Peyer's patch (tissue), 4 donors: Measurements from ENCODE around the gene FHL3. TPM values are rescaled to one million over a fixed set of nuclear protein-coding genes. Genes with fewer than 3 reads are reported as not detected.

Experiments used
- DNase-seq, 3 donors: peaks; one replicate each; pipeline ENCODE4 v3.0.0-alpha.2; 2017 to 2019
- H3K27ac ChIP-seq, 4 donors: fragments of 200-600 bp; sonication (generic); one replicate each; pipeline ENCODE4 v1.5.1; 2016 to 2019
- H3K27me3 ChIP-seq, 2 donors: fragments of 200-600 bp; sonication (generic); one replicate each; pipeline ENCODE4 v1.5.1; 2019
- H3K36me3 ChIP-seq, 3 donors: fragments of 200-600 bp; sonication (generic); one replicate each; pipeline ENCODE4 v1.5.1; 2016 to 2019
- H3K4me1 ChIP-seq, 4 donors: fragments of 200-600 bp; sonication (generic); one replicate each; pipeline ENCODE4 v1.5.1; 2016 to 2019
- H3K4me3 ChIP-seq, 4 donors: fragments of 200-600 bp; sonication (generic); 1 replicate in 3 of 4; 2 replicates in 1 of 4; pipeline ENCODE4 v1.5.1; 2016 to 2019; ENCODE audit warnings: mild to moderate bottlenecking in 1 of 4
- H3K9me3 ChIP-seq, 4 donors: fragments of 200-600 bp; sonication (generic); one replicate each; pipeline ENCODE4 v1.5.1; 2016 to 2019; ENCODE audit warnings: mild to moderate bottlenecking in 1 of 4
- CTCF ChIP-seq, 6 experiments: fragments of 450-650 bp in 4 of 6; fragments of 200-600 bp in 2 of 6; sonication (generic) in 1 of 6; IDR thresholded peaks; one replicate each; pipeline ENCODE4 v1.5.1; 2017 to 2019; ENCODE audit warnings: antibody characterized with exemption in 6 of 6, mild to moderate bottlenecking in 3 of 6, moderate library complexity in 1 of 6
- POLR2A ChIP-seq, 2 donors: fragments of 450-650 bp; IDR thresholded peaks; one replicate each; pipeline ENCODE4 v1.5.1; 2017; ENCODE audit warnings: antibody characterized with exemption in 2 of 2, mild to moderate bottlenecking in 2 of 2, moderate library complexity in 2 of 2
- total RNA-seq, 4 donors: library from RNA; depleted of rRNA; stranded (reverse); fragments of >200 nt; gene quantifications; one replicate each; pipeline ENCODE4 v1.1.0, GENCODE V29; 2016

The FHL3 gene
- total RNA-seq, 4 donors from 2014 or later, result 3.3 to 13.2 (median 4.9) TPM

DNA sequence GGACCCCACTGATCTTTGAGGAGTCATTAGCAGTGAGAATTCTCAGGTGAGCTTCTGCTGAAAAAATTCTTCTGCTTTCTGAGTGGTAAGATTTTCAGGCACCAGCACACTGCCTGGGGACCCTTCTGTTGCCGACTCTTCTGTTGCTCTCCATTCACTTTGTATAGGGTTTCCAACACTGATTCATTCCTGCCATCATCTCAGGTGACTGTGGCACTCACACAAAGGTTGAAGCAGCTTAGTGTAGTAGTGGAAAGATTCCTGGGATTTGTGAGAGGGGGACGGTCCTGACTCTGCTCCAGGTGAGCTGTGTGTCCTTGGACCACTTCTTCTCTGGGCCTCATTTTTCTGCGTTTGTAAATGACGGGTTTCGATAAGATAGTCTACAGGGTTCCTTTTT lies 16.7 kb upstream of the FHL3 start:
- no peak overlapping the region for H3K4me3 ChIP-seq
- peaks cover 0 to 90% (median 0%) of the 10 kb centered on the region in 3 donors for H3K36me3 ChIP-seq
- no peaks in the 10 kb centered on the region for H3K9me3 ChIP-seq
- TF ChIP-seq CTCF (IDR thresholded peaks at IDR 0.05) (no peak), POLR2A (IDR thresholded peaks at IDR 0.05) (no peak)
- no peak overlapping the region for H3K27ac ChIP-seq
- H3K4me1 ChIP-seq, result no peaks in the 10 kb centered on the region
- no peaks in the 10 kb centered on the region for H3K27me3 ChIP-seq
- no peak for DNase-seq

DNA sequence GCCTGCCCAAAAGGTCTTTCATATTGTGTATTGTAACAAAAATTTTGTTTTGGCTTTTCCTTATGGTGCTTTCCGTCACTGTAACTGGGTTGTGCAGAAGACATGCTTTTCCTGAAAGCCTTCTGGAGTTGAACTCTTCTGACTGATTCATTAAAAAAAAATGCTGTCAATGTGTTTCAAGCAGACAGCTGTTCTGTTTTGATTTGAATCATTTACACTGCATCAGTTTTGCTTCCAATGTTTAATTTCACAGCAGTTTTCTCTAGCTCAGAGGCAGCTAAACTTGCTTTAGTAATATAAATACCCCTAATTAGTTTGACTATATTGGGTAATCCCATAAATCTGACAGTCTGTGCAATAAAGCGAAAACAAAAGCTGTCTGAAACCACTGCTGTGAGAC lies 15.1 kb upstream of the FHL3 start:
- H3K9me3 ChIP-seq, result no peaks in the 10 kb centered on the region
- H3K27ac ChIP-seq, result no peak overlapping the region
- H3K36me3 ChIP-seq, result peaks cover 0 to 88% (median 0%) of the 10 kb centered on the region in 3 donors
- no peak for DNase-seq
- no peak overlapping the region for H3K4me3 ChIP-seq
- H3K4me1 ChIP-seq, result no peaks in the 10 kb centered on the region
- no peak for TF ChIP-seq CTCF (IDR thresholded peaks at IDR 0.05)
- no peak for TF ChIP-seq POLR2A (IDR thresholded peaks at IDR 0.05)
- no peaks in the 10 kb centered on the region for H3K27me3 ChIP-seq

GRCh38 chr1:38018864-38019343 lies 13.6 kb upstream of the FHL3 start:
- Histone ChIP-seq H3K4me1 (peaks cover 0 to 8% (median 4%) of the 10 kb centered on the region in 4 donors), H3K9me3 (no peaks in the 10 kb centered on the region), H3K27ac (no peak overlapping the region), H3K27me3 (no peaks in the 10 kb centered on the region), H3K4me3 (no peak overlapping the region), H3K36me3 (peaks cover 0 to 75% (median 0%) of the 10 kb centered on the region in 3 donors)
- TF ChIP-seq POLR2A (IDR thresholded peaks at IDR 0.05) (no peak), CTCF (IDR thresholded peaks at IDR 0.05) (peak in 5 of 6 experiments; percentile 4 to 45 (median 38))
- DNase-seq, result no peak

GRCh38 chr1:38015978-38016725 lies 10.8 kb upstream of the FHL3 start:
- DNase-seq, result no peak
- H3K4me1 ChIP-seq, result peaks cover 0 to 16% (median 8%) of the 10 kb centered on the region in 4 donors
- H3K9me3 ChIP-seq, result no peaks in the 10 kb centered on the region
- H3K27ac ChIP-seq, result peak overlapping the region in 1 of 4 donors; percentile 7
- H3K36me3 ChIP-seq, result peaks cover 0 to 48% (median 0%) of the 10 kb centered on the region in 3 donors
- no peak overlapping the region for H3K4me3 ChIP-seq
- TF ChIP-seq CTCF (IDR thresholded peaks at IDR 0.05), result no peak
- no peak for TF ChIP-seq POLR2A (IDR thresholded peaks at IDR 0.05)
- H3K27me3 ChIP-seq, result no peaks in the 10 kb centered on the region

DNA sequence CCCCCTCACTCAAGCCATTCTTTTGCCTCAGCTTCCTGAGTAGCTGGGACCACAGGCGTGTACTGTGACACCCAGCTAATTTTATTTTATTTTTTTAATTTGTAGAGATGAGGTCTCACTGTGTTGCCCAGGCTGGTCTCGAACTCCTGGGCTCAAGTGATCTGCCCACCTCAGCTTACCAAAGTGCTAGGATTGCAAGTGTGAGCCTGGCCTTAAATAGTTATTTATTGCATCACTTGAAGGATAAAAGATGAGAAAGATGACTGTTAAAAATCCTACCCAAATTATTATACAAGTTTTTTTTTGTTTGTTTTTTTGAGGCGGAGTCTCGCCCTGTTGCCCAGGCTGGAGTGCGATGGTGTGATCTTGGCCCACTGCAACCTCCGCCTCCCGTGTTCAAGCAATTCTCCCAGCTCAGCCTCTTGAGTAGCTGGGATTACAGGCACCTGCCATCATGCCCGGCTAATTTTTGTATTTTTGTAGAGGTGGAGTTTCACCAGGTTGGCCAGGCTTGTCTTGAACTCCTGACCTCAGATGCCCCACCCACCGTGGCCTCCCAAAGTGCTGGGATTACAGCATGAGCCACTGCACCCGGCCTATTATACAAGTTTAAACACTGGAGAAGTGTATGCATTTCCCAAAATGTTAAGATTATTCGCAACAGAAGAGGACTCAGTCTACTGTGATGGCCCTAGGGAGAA lies 9.6 kb upstream of the FHL3 start:
- no peaks in the 10 kb centered on the region for H3K9me3 ChIP-seq
- H3K27ac ChIP-seq, result no peak overlapping the region
- peaks cover 0 to 35% (median 0%) of the 10 kb centered on the region in 3 donors for H3K36me3 ChIP-seq
- no peak for TF ChIP-seq CTCF (IDR thresholded peaks at IDR 0.05)
- TF ChIP-seq POLR2A (IDR thresholded peaks at IDR 0.05), result no peak
- H3K4me1 ChIP-seq, result peaks cover 0 to 16% (median 8%) of the 10 kb centered on the region in 4 donors
- H3K4me3 ChIP-seq, result no peak overlapping the region
- DNase-seq, result no peak
- no peaks in the 10 kb centered on the region for H3K27me3 ChIP-seq
